ENCODE measurements around the gene SPACA6. TPM values are rescaled to one million over a fixed set of nuclear protein-coding genes. Genes with fewer than 3 reads are reported as not detected.

SPACA6 gene
- total RNA-seq, 2 experiments from 2014 or later: 2.5 to 12.5 TPM

GRCh38 chr19:51724543-51724942, 31.4 kb downstream of the SPACA6 start:
- no peaks in the 10 kb centered on the region for H3K36me3 ChIP-seq (ENCODE audit: insufficient read depth, low read length)
- H3K27ac ChIP-seq (ENCODE audit: low read depth, low read length, poor library complexity, severe bottlenecking): no peak overlapping the region
- no TSS peak for BruUV-seq (replicated peaks)
- ChIA-PET POLR2A (no interaction called here), CTCF (ENCODE audit: unreplicated experiment) (no interaction called here)
- intact Hi-C loops (cut with micrococcal nuclease; ENCODE audit: unreplicated experiment): no loop called here
- H2AFZ ChIP-seq (ENCODE audit: low read length): no peak overlapping the region
- no peaks in the 10 kb centered on the region for H3K9me3 ChIP-seq (ENCODE audit: low read length)
- TF ChIP-seq, protein P1, sequence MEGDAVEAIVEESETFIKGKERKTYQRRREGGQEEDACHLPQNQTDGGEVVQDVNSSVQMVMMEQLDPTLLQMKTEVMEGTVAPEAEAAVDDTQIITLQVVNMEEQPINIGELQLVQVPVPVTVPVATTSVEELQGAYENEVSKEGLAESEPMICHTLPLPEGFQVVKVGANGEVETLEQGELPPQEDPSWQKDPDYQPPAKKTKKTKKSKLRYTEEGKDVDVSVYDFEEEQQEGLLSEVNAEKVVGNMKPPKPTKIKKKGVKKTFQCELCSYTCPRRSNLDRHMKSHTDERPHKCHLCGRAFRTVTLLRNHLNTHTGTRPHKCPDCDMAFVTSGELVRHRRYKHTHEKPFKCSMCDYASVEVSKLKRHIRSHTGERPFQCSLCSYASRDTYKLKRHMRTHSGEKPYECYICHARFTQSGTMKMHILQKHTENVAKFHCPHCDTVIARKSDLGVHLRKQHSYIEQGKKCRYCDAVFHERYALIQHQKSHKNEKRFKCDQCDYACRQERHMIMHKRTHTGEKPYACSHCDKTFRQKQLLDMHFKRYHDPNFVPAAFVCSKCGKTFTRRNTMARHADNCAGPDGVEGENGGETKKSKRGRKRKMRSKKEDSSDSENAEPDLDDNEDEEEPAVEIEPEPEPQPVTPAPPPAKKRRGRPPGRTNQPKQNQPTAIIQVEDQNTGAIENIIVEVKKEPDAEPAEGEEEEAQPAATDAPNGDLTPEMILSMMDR (conservative IDR thresholded peaks at IDR 0.05; ENCODE audit: low read length): no peak
- TF ChIP-seq EZH2phosphoT487 (IDR thresholded peaks at IDR 0.05; ENCODE audit: borderline replicate concordance, low read depth, low read length): no peak
- H3K4me3 ChIP-seq (ENCODE audit: low read depth, low read length, poor library complexity, severe bottlenecking): no peak overlapping the region
- H3K79me2 ChIP-seq (ENCODE audit: insufficient read depth, low read depth, low read length): no peaks in the 10 kb centered on the region
- H3K9me2 ChIP-seq (ENCODE audit: insufficient read depth, low read length): no peaks in the 10 kb centered on the region
- peaks cover 14% of the 10 kb centered on the region for H3K4me1 ChIP-seq (ENCODE audit: insufficient read depth, low read length, poor library complexity, severe bottlenecking)
- no peak overlapping the region for H3K4me2 ChIP-seq (ENCODE audit: low read length)
- DNase-seq (ENCODE audit: low spot score): no peak
- H4K20me1 ChIP-seq (ENCODE audit: insufficient read depth, low read length): no peaks in the 10 kb centered on the region

DNA sequence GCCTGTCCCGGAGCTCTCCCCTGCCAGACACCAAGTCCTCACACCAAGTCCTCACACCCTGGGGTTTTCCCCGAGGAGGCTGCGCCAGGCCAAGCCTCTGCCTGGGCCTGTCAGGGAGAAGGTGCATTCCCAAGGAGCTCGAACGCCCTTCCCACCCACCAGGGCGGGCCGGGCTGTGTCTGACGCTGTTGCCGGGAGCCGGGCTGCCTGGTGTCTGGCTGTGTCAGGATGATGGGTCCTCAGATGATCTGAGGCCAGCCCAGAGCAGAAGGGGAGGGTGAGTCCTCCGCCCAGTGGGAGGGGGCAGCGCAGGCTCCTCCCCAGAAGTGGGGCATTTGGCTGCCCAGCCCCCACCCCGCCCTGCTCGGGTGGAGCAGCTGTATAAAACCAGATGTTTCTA, 32.9 kb downstream of the SPACA6 start:
- H3K79me2 ChIP-seq (ENCODE audit: insufficient read depth, low read depth, low read length): no peaks in the 10 kb centered on the region
- no TSS peak for BruUV-seq (replicated peaks)
- no peaks in the 10 kb centered on the region for H3K9me3 ChIP-seq (ENCODE audit: low read length)
- H4K20me1 ChIP-seq (ENCODE audit: insufficient read depth, low read length): no peaks in the 10 kb centered on the region
- H3K4me1 ChIP-seq (ENCODE audit: insufficient read depth, low read length, poor library complexity, severe bottlenecking): peaks cover 14% of the 10 kb centered on the region
- H3K4me3 ChIP-seq (ENCODE audit: low read depth, low read length, poor library complexity, severe bottlenecking): no peak overlapping the region
- DNase-seq (ENCODE audit: low spot score): no peak
- CTCF ChIA-PET (ENCODE audit: unreplicated experiment): no interaction called here
- no peak overlapping the region for H3K27ac ChIP-seq (ENCODE audit: low read depth, low read length, poor library complexity, severe bottlenecking)
- POLR2A ChIA-PET: interaction anchor here (0.6 kb wide), 2 partner anchors 12 to 568 kb away, joined by 3 read pairs; no protein-coding TSS in a partner anchor
- no peak overlapping the region for H3K4me2 ChIP-seq (ENCODE audit: low read length)
- no peaks in the 10 kb centered on the region for H3K36me3 ChIP-seq (ENCODE audit: insufficient read depth, low read length)
- intact Hi-C loops (cut with micrococcal nuclease; ENCODE audit: unreplicated experiment): no loop called here
- no peak for TF ChIP-seq EZH2phosphoT487 (IDR thresholded peaks at IDR 0.05; ENCODE audit: borderline replicate concordance, low read depth, low read length)
- TF ChIP-seq, protein P1 (conservative IDR thresholded peaks at IDR 0.05; ENCODE audit: low read length): no peak
- H3K9me2 ChIP-seq (ENCODE audit: insufficient read depth, low read length): no peaks in the 10 kb centered on the region
- no peak overlapping the region for H2AFZ ChIP-seq (ENCODE audit: low read length)

- no peaks in the 10 kb centered on the region for H3K9me3 ChIP-seq (ENCODE audit: low read length)
- no peaks in the 10 kb centered on the region for H3K79me2 ChIP-seq (ENCODE audit: insufficient read depth, low read depth, low read length)
- H3K4me3 ChIP-seq (ENCODE audit: low read depth, low read length, poor library complexity, severe bottlenecking): no peak overlapping the region
- BruUV-seq (replicated peaks): no TSS peak
- no peaks in the 10 kb centered on the region for H3K36me3 ChIP-seq (ENCODE audit: insufficient read depth, low read length)
- peaks cover 8% of the 10 kb centered on the region for H3K4me1 ChIP-seq (ENCODE audit: insufficient read depth, low read length, poor library complexity, severe bottlenecking)
- H3K27ac ChIP-seq (ENCODE audit: low read depth, low read length, poor library complexity, severe bottlenecking): no peak overlapping the region
- no peak for TF ChIP-seq EZH2phosphoT487 (IDR thresholded peaks at IDR 0.05; ENCODE audit: borderline replicate concordance, low read depth, low read length)
- TF ChIP-seq, protein P1 (conservative IDR thresholded peaks at IDR 0.05; ENCODE audit: low read length): no peak
- ChIA-PET CTCF (ENCODE audit: unreplicated experiment) (no interaction called here), POLR2A (interaction anchor here (0.6 kb wide), 1 partner anchor 63 kb away, joined by 3 read pairs; no protein-coding TSS in a partner anchor)
- no peak overlapping the region for H2AFZ ChIP-seq (ENCODE audit: low read length)
- H4K20me1 ChIP-seq (ENCODE audit: insufficient read depth, low read length): no peaks in the 10 kb centered on the region
- intact Hi-C loops (cut with micrococcal nuclease; ENCODE audit: unreplicated experiment): no loop called here
- DNase-seq (ENCODE audit: low spot score): no peak
- H3K9me2 ChIP-seq (ENCODE audit: insufficient read depth, low read length): no peaks in the 10 kb centered on the region
- no peak overlapping the region for H3K4me2 ChIP-seq (ENCODE audit: low read length)
These were observed 34.3 kb downstream of the SPACA6 start for GRCh38 chr19:51727349-51727880.

Data from OCI-LY7 (cell line).